ENCODE data around the gene LRMDA.

The LRMDA gene

GRCh38 chr10:75887992-75888680 lies 456.7 kb downstream of the LRMDA start:
- no peak for DNase-seq

DNA sequence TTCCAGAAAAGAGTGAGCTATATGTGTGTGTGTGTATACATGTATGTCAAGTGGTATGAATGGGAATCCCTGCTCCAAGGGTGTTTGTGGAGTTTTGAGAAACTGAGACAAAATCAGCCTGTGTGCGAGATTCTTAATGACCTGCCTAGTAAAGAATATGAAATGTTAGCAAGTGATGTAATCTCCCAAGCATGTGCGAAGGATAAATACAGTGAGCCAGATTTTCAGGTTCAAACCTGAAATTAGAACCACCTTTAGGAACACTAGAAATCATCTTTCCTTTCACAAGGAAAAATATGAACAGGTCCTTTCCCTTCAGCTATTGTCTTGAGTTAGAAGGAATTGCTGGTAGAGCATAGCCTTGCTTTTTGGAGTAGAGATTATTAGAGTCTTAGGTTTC lies 457.6 kb downstream of the LRMDA start:
- DNase-seq = no peak

DNA sequence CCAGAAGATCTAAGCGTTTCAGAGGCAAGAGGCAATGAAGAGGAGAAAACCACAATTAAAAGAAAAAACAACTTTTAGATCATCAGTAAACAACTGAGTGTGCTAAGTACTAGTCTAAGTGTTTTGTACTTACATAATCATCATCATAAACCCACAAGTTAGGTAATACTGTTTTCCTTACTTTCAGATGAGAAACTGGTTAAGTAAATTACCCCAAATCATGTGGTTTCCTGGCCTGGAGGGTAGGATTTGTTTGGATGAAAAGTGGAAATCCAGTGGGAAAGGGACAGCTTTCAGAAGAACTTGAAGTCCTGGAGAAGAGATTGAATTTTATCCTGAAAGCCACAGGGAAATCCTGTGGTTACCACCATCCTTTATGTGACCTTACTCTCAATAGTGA lies 463.3 kb downstream of the LRMDA start:
- no peak for DNase-seq

DNA sequence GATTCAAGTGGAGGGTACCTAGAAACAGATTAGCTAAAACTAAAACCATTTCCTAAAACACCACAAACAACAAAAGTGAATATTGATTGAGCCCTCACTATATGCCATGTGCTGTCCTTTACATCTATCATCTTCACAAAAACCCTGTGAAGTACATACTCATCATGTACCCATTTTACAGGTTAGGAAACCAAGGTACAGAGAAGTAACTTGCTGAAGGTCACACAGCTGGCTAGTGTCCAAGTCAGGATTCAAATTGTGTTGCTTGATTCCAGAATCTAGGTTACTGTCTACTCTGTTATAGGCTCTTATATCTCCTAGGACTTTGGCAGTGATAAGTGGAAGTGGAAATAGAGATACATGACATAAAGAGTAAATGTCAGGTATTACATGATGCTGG lies 463.8 kb downstream of the LRMDA start:
- no peak for DNase-seq

GRCh38 chr10:75899816-75900390 lies 468.5 kb downstream of the LRMDA start:
- DNase-seq = no peak

DNA sequence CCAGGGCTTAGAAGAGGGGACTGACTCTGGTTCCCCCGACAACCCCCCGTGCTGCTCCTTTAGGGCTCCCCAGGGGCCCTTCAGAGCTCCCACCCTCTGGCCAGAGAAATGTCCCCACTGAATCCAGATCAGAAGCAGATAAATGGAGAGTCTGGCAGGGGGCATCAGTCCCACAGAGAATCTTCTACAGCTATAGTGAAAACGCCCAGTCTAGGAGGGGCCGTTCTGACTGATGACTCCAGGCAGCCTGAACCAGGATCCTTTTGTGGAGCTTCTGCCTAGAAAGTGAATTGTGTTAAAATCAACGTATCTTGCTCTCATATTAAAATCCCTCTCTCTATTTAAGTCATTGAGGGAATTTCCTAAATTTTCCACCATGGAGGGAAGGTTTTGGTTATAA lies 471.4 kb downstream of the LRMDA start:
- DNase-seq = no peak

DNA sequence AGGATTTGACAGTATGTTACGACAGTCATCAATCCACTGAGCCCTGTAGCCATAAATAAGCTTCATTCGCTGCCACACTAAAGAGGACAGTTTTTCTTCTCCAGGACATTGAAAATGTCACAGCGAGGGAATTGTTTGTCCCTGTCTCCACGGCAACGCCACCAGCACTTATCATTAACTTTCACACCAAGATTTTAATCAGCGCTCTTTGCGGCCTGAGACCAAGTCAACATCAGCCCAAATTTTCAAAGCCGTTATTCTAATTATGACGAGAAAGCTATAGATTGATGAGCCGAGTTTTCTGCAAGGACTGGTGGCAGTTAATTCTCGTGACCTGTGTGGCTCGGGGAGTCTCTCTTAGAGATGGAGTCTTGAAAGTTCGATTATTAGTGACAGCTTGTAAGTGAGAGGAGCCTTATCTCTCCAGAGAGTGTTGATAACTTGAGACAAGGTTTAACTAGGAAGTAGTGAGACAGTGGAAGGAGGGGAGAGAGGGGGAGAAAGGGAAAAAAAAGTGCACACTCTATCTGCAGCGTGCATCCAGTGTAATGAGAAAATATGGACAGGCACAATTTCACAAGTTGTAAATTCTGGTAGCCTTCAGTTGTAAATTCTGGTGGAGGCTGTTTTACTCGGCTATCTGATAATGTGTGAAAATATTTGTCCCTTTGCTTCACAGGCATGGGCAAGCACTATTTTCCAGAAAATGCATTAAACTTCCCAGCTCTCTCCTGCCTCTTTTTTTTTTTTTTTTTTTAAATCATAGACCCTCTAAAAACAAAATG lies 473.3 kb downstream of the LRMDA start:
- DNase-seq = no peak

DNA sequence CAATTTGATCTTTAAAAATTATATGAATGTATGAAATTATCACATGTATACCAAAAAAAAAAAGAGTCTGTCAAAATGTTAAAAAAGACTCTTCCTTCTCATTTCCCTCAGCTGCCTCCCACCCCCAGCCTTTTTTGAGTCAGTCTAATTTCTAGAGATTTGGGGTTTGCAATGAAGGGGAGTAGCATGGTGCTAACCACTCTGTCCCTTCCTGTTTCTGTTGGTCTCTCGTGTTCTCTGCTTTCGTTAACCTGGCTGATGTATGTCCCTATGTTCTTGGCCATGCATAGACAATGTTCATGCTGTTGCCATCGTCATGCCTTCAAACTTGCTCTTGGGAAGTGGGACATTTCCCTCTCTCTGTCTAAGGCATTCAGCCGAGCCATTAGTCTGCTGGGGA lies 474.1 kb downstream of the LRMDA start:
- DNase-seq = no peak

- DNase-seq = no peak
Measured at GRCh38 chr10:75910032-75910431, 478.6 kb downstream of the LRMDA start.

DNA sequence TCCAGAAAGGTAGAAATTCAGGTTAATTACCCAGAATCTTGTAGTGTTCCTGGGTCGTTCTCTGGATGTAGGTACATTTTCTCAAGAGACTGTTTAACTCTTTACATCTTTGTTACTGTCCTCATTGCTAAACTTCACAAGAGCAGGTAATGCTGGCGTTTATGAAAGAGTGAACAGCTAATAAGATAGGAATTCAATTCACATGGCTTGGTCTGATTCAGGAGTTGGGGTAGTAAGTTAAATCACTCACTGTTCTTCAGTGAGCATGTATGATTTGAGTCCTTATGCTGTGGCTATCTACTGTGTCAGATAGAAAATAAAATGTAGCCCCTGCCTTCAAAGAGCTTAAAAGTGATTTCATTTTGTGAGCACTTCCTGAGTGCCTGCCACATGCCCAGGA lies 480.0 kb downstream of the LRMDA start:
- DNase-seq = no peak

- DNase-seq = no peak
Measured at GRCh38 chr10:75916906-75917305, 485.5 kb downstream of the LRMDA start.

GRCh38 chr10:75919913-75920312 lies 488.5 kb downstream of the LRMDA start:
- no peak for DNase-seq

DNA sequence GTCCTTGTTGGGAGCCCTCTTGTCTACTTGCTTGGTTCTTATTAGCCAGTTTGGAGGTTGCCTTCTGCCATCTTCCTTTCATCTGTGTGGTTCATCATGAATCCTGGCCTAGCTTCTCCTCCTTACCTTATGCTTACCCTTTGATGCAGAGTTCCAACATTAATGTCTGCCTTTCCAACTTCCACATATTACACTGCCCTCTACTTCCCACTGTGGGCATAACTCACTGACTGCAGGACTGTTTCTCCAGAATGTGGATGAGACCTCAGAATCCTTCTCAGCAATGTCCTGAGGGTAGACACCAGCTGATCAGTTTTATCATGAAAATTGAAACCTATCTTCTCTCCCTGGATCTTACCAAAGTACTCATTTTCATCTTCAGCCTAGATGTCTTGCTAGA lies 491.0 kb downstream of the LRMDA start:
- DNase-seq = no peak

- no peak for DNase-seq
Measured at GRCh38 chr10:75924309-75924902, 493.0 kb downstream of the LRMDA start.

DNA sequence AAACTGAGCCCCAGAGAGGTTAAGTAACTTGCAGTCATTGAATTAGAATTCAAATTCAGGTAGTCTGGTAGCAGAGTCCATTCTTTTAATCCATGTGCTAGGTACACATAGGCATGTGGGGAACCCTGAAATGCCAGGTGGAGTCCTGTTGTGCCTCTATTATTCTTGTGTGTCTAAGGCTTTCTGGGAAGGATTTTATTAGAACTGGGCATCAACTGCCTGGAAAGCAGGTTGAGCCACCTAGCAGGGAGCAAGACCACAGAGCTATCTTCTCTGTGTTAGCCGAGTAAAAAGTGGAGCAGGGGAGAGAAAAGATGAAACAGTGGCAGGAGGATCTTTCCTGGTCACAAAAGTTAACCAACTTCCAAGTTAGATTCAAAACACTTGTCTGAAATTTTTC lies 494.6 kb downstream of the LRMDA start:
- DNase-seq = no peak

GRCh38 chr10:75926763-75927162 lies 495.3 kb downstream of the LRMDA start:
- no peak for DNase-seq

- no peak for DNase-seq
Measured at GRCh38 chr10:75928231-75928630, 496.8 kb downstream of the LRMDA start.

DNA sequence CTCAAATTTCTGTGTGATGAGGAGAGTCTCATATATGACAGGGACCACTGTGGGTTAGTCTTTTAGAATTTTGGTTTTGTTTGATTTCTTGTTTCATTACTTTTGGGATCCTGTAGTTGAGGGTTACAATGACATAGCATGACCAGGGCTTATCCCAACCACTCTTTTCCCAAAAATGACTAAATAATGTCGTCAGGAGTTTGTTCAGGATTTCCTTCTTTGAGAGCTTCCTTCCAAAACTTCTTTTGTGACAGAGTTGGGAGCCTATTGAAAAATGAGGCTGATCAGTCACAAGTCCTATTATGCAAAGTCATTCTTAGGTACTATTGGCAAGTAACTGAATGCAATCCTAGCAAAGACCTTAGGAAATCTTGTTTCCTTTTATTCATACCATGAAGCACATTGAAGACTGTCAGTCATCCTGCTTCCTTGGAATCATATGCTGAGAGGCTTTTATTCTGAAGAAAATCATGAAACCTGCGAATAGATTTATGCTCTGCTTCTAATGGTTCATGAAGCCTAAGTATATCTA lies 498.3 kb downstream of the LRMDA start:
- DNase-seq = no peak

- DNase-seq = no peak
Measured at GRCh38 chr10:75932921-75933320, 501.5 kb downstream of the LRMDA start.

- DNase-seq = no peak
Measured at GRCh38 chr10:75935240-75935639, 503.8 kb downstream of the LRMDA start.

- DNase-seq = no peak
Measured at GRCh38 chr10:75935650-75936400, 504.4 kb downstream of the LRMDA start.

DNA sequence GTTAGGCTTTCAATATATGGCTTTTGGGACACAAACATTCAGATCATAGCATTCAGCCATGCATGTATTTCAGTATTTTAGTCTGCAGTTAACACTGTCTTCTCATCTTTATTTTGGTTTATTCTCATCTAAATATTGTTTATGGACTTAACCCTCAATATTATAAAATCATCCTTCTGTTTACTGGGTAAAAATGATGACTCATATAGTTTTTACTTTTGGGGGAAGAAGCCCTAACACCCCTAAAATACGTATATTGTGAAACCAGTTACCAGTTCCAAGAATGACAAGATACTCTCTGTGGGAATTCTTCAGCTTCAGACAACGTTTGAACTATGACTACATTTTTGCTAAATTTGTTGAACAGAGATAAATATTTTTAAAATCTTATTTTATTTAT lies 505.4 kb downstream of the LRMDA start:
- DNase-seq = no peak

- no peak for DNase-seq
Measured at GRCh38 chr10:75937823-75938222, 506.4 kb downstream of the LRMDA start.
